Erythroblast (primary cell): ENCODE data around the gene JAM2.

Source experiments
- GATA1 ChIP-seq: IDR thresholded peaks from 2 replicates; pipeline ENCODE4 v1.6.1; 2011; ENCODE audit warnings: low read depth, mild to moderate bottlenecking, control low read depth, low read length, moderate library complexity
- POLR2A ChIP-seq: IDR thresholded peaks from 2 replicates; pipeline ENCODE4 v1.6.1; 2011; ENCODE audit warnings: mild to moderate bottlenecking, low read length

GRCh38 chr21:25660233-25660632, 21.2 kb downstream of the JAM2 start:
- no peak for TF ChIP-seq POLR2A
- no peak for TF ChIP-seq GATA1
